Activated naive CD4-positive, alpha-beta T cell treated with anti-CD3 and anti-CD28 coated beads, Interleukin-2, amount 10 ng/mL, durations not matched to agents 7 days and 5 days (primary cell): ENCODE results near the gene BICC1.

Experiments used
- CTCF ChIA-PET: fragments of 350-600 bp; sonication (Branson Sonifier 250); formaldehyde crosslinking; loops from one replicate; lab custom pipeline; 2021; ENCODE audit warnings: antibody characterized with exemption; lab: Charles Lee
- DNase-seq: peaks from one replicate; pipeline ENCODE4 v3.0.0-alpha.2; 2020
- H3K27ac Mint-ChIP-seq: one replicate; pipeline ENCODE4 v1.8.0; 2021; ENCODE audit warnings: mild to moderate bottlenecking, moderate library complexity, mixed read lengths
- H3K27me3 Mint-ChIP-seq: one replicate; pipeline ENCODE4 v1.8.0; 2021; ENCODE audit warnings: mild to moderate bottlenecking, mixed read lengths
- H3K36me3 Mint-ChIP-seq: one replicate; pipeline ENCODE4 v1.8.0; 2021; ENCODE audit warnings: mixed read lengths
- H3K4me1 Mint-ChIP-seq: one replicate; pipeline ENCODE4 v1.8.0; 2021; ENCODE audit warnings: mixed read lengths
- H3K4me3 Mint-ChIP-seq: one replicate; pipeline ENCODE4 v1.8.0; 2021; ENCODE audit warnings: mild to moderate bottlenecking, moderate library complexity, mixed read lengths
- H3K9me3 Mint-ChIP-seq: one replicate; pipeline ENCODE4 v1.8.0; 2021; ENCODE audit warnings: mixed read lengths

Gene BICC1

GRCh38 chr10:58752665-58753064 is 240.0 kb downstream of the BICC1 start:
- no peaks in the 10 kb centered on the region for H3K4me1 Mint-ChIP-seq
- CTCF ChIA-PET, result no interaction called here
- no peak overlapping the region for H3K27ac Mint-ChIP-seq
- no peaks in the 10 kb centered on the region for H3K9me3 Mint-ChIP-seq
- H3K4me3 Mint-ChIP-seq, result no peak overlapping the region
- no peaks in the 10 kb centered on the region for H3K27me3 Mint-ChIP-seq
- no peak for DNase-seq
- H3K36me3 Mint-ChIP-seq, result no peaks in the 10 kb centered on the region

DNA sequence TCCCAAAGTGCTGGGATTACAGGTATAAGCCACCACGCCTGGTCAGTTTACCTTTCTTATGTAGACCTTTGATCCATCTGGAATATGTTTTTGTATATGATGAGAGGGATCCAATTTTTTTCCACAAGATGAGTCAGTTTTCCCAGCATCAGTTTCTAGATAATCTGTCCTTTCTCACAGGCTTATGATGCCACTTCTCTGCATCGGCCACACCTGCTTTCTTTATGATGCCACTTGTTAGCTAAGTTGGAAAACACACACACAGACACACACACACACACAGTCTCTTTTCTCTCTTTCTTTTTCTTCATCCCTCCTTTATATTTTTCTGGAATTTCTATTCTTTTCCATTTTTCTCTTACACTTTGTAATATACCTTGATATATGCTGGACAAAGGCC is 240.8 kb downstream of the BICC1 start:
- CTCF ChIA-PET, result no interaction called here
- no peaks in the 10 kb centered on the region for H3K27me3 Mint-ChIP-seq
- no peak overlapping the region for H3K27ac Mint-ChIP-seq
- no peaks in the 10 kb centered on the region for H3K36me3 Mint-ChIP-seq
- no peak overlapping the region for H3K4me3 Mint-ChIP-seq
- H3K4me1 Mint-ChIP-seq, result no peaks in the 10 kb centered on the region
- H3K9me3 Mint-ChIP-seq, result no peaks in the 10 kb centered on the region
- DNase-seq, result no peak

DNA sequence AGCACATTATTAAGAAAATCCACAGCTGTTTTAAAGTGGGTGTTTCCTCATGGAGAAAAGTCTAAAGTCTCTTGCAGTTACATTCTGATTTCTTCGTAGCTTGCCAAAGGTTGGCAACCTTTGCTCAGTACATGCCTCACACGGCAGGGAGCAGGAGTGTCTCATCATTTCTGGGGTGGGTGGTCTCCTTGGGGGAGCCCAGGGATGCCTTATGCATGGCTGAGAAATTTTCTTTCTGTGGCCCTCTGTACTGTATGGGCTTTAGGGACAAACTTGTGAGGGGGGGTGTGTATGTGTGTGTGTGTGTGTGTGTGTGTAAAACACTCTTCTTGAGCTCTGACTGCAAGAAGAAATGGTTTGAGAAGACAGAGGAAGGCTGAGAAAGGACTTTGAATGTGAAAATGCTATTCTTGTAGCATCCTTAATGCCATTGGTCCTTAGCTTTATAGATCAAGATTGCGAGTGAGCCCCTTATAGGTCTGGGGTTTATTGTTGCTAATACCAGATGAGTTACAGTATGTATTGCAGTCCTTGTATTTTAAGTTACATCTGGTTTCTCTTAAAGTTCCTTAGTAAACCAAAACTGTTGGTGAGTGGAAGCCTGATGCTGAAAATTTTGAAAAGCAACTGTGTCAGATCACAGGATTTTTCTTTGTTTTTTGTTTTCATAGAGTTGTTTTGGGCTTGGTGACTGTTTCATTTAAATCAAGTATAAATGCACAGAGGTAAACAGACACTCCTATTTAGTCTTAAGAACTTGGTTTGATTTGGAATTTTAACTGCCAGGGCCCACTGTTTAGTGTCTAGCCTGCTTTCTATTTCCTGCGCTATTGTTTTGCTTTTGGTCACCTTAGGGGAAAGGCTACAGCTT is 242.0 kb downstream of the BICC1 start:
- Mint-ChIP-seq H3K4me3 (no peak overlapping the region), H3K9me3 (no peaks in the 10 kb centered on the region), H3K36me3 (no peaks in the 10 kb centered on the region), H3K4me1 (no peaks in the 10 kb centered on the region), H3K27ac (no peak overlapping the region), H3K27me3 (no peaks in the 10 kb centered on the region)
- no peak for DNase-seq
- CTCF ChIA-PET, result no interaction called here

GRCh38 chr10:58755340-58755610 is 242.6 kb downstream of the BICC1 start:
- H3K4me1 Mint-ChIP-seq, result no peaks in the 10 kb centered on the region

GRCh38 chr10:58755677-58756076 is 243.0 kb downstream of the BICC1 start:
- Mint-ChIP-seq H3K4me1 (no peaks in the 10 kb centered on the region), H3K4me3 (no peak overlapping the region), H3K27ac (no peak overlapping the region), H3K36me3 (no peaks in the 10 kb centered on the region), H3K27me3 (no peaks in the 10 kb centered on the region), H3K9me3 (no peaks in the 10 kb centered on the region)
- CTCF ChIA-PET, result no interaction called here
- DNase-seq, result no peak

More at GRCh38 chr10:58755340-58755610, 242.6 kb downstream of the BICC1 start:
- no peak for DNase-seq
- no peaks in the 10 kb centered on the region for H3K27me3 Mint-ChIP-seq
- CTCF ChIA-PET, result no interaction called here
- no peak overlapping the region for H3K4me3 Mint-ChIP-seq
- H3K36me3 Mint-ChIP-seq, result no peaks in the 10 kb centered on the region
- no peak overlapping the region for H3K27ac Mint-ChIP-seq
- H3K9me3 Mint-ChIP-seq, result no peaks in the 10 kb centered on the region

DNA sequence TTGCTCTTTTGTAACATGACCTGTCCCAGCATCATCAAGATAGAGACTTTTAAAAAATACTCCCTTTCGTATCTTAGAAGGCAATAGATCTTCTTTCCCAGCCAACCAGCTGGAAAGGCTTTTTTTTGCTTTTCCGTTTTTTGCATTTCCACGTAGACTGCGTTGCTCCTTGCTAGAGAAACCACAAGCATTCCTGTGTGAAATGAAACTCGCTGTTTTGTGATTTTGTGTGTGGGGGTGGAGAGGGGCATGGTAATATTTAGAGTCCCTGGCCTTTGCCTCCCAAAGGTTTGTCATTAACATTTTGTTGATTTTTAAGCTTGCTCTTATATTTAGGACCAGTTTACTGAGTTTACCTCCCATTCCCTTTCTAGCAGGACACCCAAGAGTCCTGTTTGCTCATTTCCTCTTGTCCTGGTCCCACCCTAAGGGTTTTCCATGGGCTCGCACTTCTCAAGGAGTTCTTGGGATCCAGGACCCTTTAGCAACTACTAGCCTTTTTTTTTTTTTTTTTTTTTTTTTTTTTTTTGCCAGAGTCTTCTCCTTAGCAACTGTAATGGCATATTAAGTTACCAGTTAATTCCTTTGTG is 243.6 kb downstream of the BICC1 start:
- no peak for DNase-seq
- Mint-ChIP-seq H3K36me3 (no peaks in the 10 kb centered on the region), H3K27me3 (no peaks in the 10 kb centered on the region), H3K4me3 (no peak overlapping the region), H3K9me3 (no peaks in the 10 kb centered on the region), H3K27ac (no peak overlapping the region), H3K4me1 (no peaks in the 10 kb centered on the region)
- CTCF ChIA-PET, result no interaction called here

DNA sequence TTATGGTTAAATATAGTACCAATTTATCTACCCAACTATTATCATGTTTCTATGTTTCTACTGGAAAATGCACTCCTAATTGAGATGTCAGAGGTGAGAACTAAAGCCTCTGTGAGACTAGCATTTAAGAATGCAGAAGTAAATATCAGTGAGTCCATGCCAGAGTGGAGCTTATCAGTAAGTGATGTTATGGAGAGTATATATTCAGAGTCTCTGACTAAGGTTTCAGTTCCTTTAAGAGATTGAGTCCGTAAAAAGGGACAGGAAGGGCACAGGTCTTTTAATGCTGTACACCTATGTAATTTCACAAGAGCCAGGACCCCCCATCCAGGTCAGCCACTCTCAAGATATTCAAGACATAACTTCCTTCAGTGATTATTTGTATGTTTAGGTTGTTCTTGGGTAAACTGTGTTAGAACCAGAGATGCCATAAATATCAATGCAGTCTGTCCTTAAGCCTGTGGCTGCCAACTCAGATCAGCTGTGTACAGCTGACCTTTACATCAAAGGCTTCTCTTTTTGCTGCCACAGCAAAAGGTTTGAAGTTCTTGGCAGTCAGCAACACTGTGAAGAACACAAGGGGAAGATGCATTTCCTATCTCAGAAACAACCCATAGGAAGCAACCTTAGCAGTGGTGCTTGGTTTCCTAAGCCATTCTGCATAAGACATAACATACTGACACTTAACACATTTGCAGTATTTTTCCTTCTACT is 244.8 kb downstream of the BICC1 start:
- CTCF ChIA-PET, result no interaction called here
- H3K4me3 Mint-ChIP-seq, result no peak overlapping the region
- no peaks in the 10 kb centered on the region for H3K4me1 Mint-ChIP-seq
- H3K27ac Mint-ChIP-seq, result no peak overlapping the region
- no peaks in the 10 kb centered on the region for H3K9me3 Mint-ChIP-seq
- no peaks in the 10 kb centered on the region for H3K36me3 Mint-ChIP-seq
- no peak for DNase-seq
- no peaks in the 10 kb centered on the region for H3K27me3 Mint-ChIP-seq

DNA sequence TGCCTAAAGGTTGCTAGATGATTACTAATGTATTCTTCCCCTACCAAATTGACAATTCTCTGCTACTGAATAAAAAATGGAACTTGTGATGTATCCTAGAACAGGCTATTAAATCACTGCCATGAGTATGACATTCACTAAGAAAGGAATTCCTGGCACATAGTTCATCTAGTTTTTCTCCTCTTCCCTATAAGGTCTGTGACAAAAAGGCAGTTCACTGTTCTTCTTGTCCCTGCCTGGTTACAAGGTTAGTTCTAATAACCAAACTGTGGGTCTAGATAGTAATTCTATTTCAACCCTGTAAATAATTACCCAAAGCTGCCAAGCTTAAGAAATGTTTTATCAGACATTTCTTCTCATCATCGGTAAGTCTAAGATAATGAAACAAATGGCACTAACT is 245.6 kb downstream of the BICC1 start:
- no peak for DNase-seq
- H3K4me3 Mint-ChIP-seq, result no peak overlapping the region
- CTCF ChIA-PET, result no interaction called here
- no peaks in the 10 kb centered on the region for H3K9me3 Mint-ChIP-seq
- no peak overlapping the region for H3K27ac Mint-ChIP-seq
- no peaks in the 10 kb centered on the region for H3K36me3 Mint-ChIP-seq
- no peaks in the 10 kb centered on the region for H3K4me1 Mint-ChIP-seq
- H3K27me3 Mint-ChIP-seq, result no peaks in the 10 kb centered on the region

DNA sequence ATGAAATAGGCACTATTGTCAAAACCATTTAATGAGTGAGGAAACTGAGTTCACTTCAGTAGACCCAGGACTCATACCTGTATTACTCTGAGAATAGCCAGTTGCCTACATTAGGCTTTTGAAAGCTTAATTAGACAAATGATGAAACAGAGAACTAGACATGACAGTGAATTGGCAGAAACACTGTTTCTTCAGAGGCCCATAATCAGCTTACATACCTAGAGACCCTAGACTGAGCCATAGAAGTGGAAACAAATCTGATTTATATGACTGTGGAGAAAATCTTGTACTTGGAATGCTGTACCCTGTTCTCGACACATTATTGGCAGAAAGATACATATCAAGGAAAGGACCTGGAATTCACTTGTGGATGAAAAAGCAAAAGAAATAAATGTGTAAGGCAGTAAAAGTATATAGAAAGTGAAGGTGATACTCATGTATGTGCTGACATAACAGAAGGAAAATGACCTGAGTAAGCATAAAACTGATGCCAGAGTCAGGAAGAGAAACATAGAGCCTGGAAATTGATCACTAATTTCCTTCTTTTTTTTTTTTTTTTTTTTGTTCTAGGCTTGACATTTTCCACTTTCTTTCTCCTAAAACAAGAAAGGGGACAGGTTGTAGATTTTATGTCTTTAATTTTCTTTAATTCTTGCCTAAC is 251.5 kb downstream of the BICC1 start:
- Mint-ChIP-seq H3K4me1 (no peaks in the 10 kb centered on the region), H3K9me3 (peaks cover 6% of the 10 kb centered on the region), H3K27me3 (no peaks in the 10 kb centered on the region), H3K4me3 (no peak overlapping the region), H3K36me3 (no peaks in the 10 kb centered on the region), H3K27ac (no peak overlapping the region)
- CTCF ChIA-PET, result no interaction called here
- DNase-seq, result no peak

DNA sequence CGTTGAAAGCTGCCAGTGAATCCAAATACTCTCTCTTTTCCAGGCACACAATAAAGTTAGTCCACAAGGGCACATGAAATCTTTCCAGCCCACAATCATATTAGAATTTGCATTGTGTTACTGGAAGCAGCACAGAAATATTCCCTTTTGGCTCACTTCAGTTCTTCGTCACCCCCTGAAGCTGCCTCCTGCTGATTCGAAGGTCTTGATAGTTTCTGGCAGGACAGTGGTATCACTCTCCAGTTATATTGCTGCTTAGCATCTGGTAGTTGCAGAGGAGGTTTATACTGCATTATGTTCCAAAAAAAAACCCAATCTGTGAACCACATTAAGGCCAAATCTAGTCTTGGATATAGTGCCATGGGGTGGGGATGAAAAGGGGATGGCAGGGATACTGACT is 253.2 kb downstream of the BICC1 start:
- H3K4me1 Mint-ChIP-seq, result no peaks in the 10 kb centered on the region
- H3K27me3 Mint-ChIP-seq, result no peaks in the 10 kb centered on the region
- no peaks in the 10 kb centered on the region for H3K36me3 Mint-ChIP-seq
- H3K4me3 Mint-ChIP-seq, result no peak overlapping the region
- peaks cover 6% of the 10 kb centered on the region for H3K9me3 Mint-ChIP-seq
- CTCF ChIA-PET, result no interaction called here
- no peak for DNase-seq
- H3K27ac Mint-ChIP-seq, result no peak overlapping the region

DNA sequence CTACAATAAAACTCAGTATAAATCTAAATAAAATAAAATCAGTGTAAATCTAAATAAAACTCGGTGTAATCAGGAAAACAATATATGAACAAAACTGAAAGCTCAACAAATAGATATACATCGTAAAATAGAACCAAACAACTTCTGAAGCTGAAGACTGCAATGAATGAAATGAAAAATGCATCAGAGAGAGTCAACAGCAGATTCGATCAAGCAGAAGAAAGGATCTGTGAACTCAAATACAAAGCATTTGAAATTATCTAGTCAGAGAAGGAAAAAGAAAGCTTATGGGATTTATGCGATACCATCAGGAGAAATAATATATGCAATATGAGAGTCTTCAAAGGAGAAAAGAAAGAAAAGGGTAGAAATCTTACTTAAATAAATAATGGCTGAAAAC is 255.0 kb downstream of the BICC1 start:
- Mint-ChIP-seq H3K9me3 (peaks cover 6% of the 10 kb centered on the region), H3K36me3 (no peaks in the 10 kb centered on the region), H3K4me3 (no peak overlapping the region), H3K27ac (no peak overlapping the region), H3K4me1 (no peaks in the 10 kb centered on the region), H3K27me3 (no peaks in the 10 kb centered on the region)
- DNase-seq, result no peak
- CTCF ChIA-PET, result no interaction called here

GRCh38 chr10:58771863-58772262 is 259.2 kb downstream of the BICC1 start:
- Mint-ChIP-seq H3K4me3 (no peak overlapping the region), H3K36me3 (no peaks in the 10 kb centered on the region), H3K9me3 (peaks cover 5% of the 10 kb centered on the region), H3K27ac (no peak overlapping the region), H3K27me3 (no peaks in the 10 kb centered on the region), H3K4me1 (no peaks in the 10 kb centered on the region)
- CTCF ChIA-PET, result no interaction called here
- no peak for DNase-seq

GRCh38 chr10:58772758-58773157 is 260.1 kb downstream of the BICC1 start:
- Mint-ChIP-seq H3K4me1 (no peaks in the 10 kb centered on the region), H3K9me3 (peaks cover 3% of the 10 kb centered on the region), H3K36me3 (no peaks in the 10 kb centered on the region), H3K4me3 (no peak overlapping the region), H3K27me3 (no peaks in the 10 kb centered on the region), H3K27ac (no peak overlapping the region)
- DNase-seq, result no peak
- CTCF ChIA-PET, result no interaction called here

- Mint-ChIP-seq H3K27ac (no peak overlapping the region), H3K9me3 (no peaks in the 10 kb centered on the region), H3K27me3 (no peaks in the 10 kb centered on the region), H3K4me1 (no peaks in the 10 kb centered on the region), H3K4me3 (no peak overlapping the region), H3K36me3 (no peaks in the 10 kb centered on the region)
- CTCF ChIA-PET, result no interaction called here
- DNase-seq, result no peak
Measured at GRCh38 chr10:58773341-58773740, 260.7 kb downstream of the BICC1 start.
